ENCODE results near the gene HACL1.

- TF ChIP-seq CTCF (IDR thresholded peaks at IDR 0.05) = no peak
- TF ChIP-seq EZH2 (IDR thresholded peaks at IDR 0.05; ENCODE audit: borderline replicate concordance, insufficient read depth, low read depth, low read length, poor library complexity, severe bottlenecking) = no peak
Observed at GRCh38 chr3:15610082-15610759, 8.9 kb upstream of the HACL1 start.

Data from B cell (primary cell).